Activated naive CD4-positive, alpha-beta T cell treated with anti-CD3 and anti-CD28 coated beads, Interleukin-2, amount 10 ng/mL, durations not matched to agents 7 days and 5 days (primary cell): ENCODE data around the gene PRR30.
"Not testable (repeated sequence)": the region's sequence is repeated elsewhere in the genome, so short reads cannot be mapped to it uniquely, and the experiment has no call there.

Source experiments
- CTCF ChIA-PET: fragments of 350-600 bp; sonication (Branson Sonifier 250); formaldehyde crosslinking; loops from one replicate; lab custom pipeline; 2021; ENCODE audit warnings: antibody characterized with exemption; lab: Charles Lee
- DNase-seq: peaks from one replicate; pipeline ENCODE4 v3.0.0-alpha.2; 2020
- H3K27ac Mint-ChIP-seq: one replicate; pipeline ENCODE4 v1.8.0; 2021; ENCODE audit warnings: mild to moderate bottlenecking, moderate library complexity, mixed read lengths
- H3K27me3 Mint-ChIP-seq: one replicate; pipeline ENCODE4 v1.8.0; 2021; ENCODE audit warnings: mild to moderate bottlenecking, mixed read lengths
- H3K36me3 Mint-ChIP-seq: one replicate; pipeline ENCODE4 v1.8.0; 2021; ENCODE audit warnings: mixed read lengths
- H3K4me1 Mint-ChIP-seq: one replicate; pipeline ENCODE4 v1.8.0; 2021; ENCODE audit warnings: mixed read lengths
- H3K4me3 Mint-ChIP-seq: one replicate; pipeline ENCODE4 v1.8.0; 2021; ENCODE audit warnings: mild to moderate bottlenecking, moderate library complexity, mixed read lengths
- H3K9me3 Mint-ChIP-seq: one replicate; pipeline ENCODE4 v1.8.0; 2021; ENCODE audit warnings: mixed read lengths

PRR30 gene

DNA sequence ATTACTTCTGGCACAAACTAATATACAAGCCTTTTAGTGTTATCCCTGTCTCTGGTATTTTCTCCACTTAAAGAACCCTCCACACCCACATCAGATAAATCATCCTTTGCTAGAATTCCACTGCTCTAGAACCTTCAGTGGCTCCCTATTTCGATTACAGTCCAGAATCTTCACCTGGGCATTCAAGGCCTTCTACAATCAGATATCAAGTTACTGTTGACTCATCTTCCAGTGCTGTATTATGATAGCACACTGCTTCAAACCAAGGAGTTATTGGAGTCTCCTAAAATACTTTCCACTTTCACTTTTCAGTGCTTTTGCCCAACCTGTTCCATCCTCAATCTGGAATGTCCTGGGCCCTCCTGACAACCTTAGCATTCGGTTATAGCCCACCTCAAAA, 23.7 kb downstream of the PRR30 start:
- DNase-seq, result no peak
- peaks cover 54% of the 10 kb centered on the region for H3K27me3 Mint-ChIP-seq
- CTCF ChIA-PET, result interaction anchor here (0.8 to 1.9 kb wide), 2 partner anchors 12 to 15 kb away, joined by 3 to 6 read pairs; no protein-coding TSS in a partner anchor
- peaks cover 13% of the 10 kb centered on the region for H3K4me1 Mint-ChIP-seq
- H3K9me3 Mint-ChIP-seq, result no peaks in the 10 kb centered on the region
- no peak overlapping the region for H3K27ac Mint-ChIP-seq
- no peaks in the 10 kb centered on the region for H3K36me3 Mint-ChIP-seq
- no peak overlapping the region for H3K4me3 Mint-ChIP-seq

DNA sequence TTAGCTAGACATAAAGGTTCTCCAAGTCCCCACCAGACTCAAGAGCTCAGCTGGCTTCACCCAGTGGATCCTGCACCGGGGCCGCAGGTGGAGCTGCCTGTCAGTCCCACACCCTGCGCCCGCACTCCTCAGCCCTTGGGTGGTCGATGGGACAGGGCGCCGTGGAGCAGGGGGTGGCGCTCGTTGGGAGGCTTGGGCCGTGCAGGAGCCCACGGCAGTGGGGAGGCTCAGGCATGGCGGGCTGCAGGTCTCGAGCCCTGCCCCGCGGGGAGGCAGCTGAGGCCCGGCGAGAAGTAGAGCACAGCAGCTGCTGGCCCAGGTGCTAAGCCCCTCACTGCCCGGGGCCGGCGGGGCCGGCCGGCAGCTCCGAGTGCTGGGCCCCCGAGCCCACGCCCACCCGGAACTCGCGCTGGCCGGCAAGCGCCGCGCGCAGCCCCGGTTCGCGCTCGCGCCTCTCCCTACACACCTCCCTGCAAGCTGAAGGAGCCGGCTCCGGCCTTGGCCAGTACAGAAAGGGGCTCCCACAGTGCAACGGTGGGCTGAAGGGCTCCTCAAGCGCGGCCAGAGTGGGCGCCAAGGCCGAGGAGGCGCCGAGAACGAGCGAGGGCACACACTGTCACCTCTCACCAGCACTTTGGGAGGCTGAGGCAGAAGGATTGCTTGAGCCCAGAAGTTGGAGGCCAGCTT, 27.7 kb downstream of the PRR30 start:
- H3K9me3 Mint-ChIP-seq, H3K36me3 Mint-ChIP-seq, H3K4me3 Mint-ChIP-seq, H3K27ac Mint-ChIP-seq, H3K4me1 Mint-ChIP-seq, CTCF ChIA-PET, DNase-seq: not testable (repeated sequence)
- H3K27me3 Mint-ChIP-seq, result peaks cover 28% of the 10 kb centered on the region

DNA sequence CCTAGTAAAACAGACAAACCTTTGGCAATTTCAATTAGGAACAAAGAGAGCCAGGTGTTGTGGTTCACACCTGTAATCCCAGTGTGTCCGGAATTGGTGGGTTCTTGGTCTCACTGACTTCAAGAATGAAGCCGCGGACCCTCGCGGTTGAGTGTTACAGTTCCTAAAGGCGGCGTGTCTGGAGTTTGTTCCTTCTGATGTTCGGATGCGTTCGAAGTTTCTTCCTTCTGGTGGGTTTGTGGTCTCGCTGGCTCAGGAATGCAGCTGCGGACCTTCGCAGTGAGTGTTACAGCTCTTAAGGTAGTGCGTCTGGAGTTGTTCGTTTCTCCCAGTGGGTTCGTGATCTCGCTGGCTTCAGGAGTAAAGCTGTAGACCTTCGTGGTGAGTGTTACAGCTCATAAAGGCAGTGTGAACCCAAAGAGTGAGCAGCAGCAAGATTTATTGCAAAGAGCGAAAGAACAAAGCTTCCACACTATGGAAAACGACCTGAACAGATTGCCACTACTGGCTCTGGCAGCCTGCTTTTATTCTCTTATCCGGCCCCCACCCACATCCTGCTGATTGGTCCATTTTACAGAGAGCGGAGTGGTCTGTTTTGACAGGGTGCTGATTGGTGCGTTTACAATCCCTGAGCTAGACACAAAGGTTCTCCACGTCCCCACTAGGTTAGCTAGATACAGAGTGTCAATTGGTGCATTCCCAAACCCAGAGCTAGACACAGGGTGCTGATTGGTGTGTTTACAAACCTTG, 28.4 kb downstream of the PRR30 start:
- H3K27me3 Mint-ChIP-seq, result peaks cover 28% of the 10 kb centered on the region
- DNase-seq, H3K36me3 Mint-ChIP-seq, CTCF ChIA-PET, H3K9me3 Mint-ChIP-seq, H3K4me1 Mint-ChIP-seq, H3K27ac Mint-ChIP-seq, H3K4me3 Mint-ChIP-seq: not testable (repeated sequence)

DNA sequence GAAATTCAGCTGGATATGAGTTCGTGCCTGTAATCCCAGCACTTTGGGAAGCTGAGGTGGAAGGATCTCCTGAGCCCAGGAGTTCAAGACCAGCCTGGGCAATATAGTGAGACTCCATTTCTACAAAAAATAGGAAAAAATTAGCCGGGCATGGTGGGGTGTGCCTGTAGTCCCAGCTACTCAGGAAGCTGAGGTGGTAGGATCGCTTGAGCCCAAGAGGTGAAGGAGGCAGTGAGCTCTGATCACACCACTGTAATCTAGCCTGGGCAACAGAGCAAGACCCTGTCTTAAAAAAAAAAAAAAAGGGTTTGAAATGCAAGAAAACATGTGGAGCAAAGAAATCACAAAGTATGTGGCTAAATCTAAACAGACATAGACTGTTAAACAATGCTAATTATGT, 30.1 kb downstream of the PRR30 start:
- H3K36me3 Mint-ChIP-seq, result no peaks in the 10 kb centered on the region
- peaks cover 28% of the 10 kb centered on the region for H3K27me3 Mint-ChIP-seq
- H3K4me3 Mint-ChIP-seq, result no peak overlapping the region
- no peaks in the 10 kb centered on the region for H3K9me3 Mint-ChIP-seq
- no peak overlapping the region for H3K27ac Mint-ChIP-seq
- CTCF ChIA-PET, result no interaction called here
- no peak for DNase-seq
- H3K4me1 Mint-ChIP-seq, result no peaks in the 10 kb centered on the region

DNA sequence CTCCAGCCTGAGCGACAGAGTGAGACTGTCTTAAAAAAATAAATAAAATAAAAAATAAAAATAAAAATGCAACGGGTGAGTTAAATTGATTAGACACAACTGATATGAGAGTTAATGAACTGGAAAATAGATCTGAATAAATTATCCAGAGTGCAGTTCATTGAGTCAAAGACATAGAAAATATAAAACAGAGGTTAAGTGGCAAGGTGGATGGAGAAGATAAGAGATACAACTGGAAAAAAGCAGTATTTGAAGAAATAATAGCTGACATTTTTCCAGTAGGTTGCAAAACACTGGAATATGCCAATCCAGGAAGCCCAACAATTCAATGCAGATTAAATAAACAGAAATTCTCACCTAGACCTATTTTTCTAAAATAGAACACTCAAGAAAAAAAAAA, 31.0 kb downstream of the PRR30 start:
- Mint-ChIP-seq H3K27me3 (peaks cover 25% of the 10 kb centered on the region), H3K27ac (no peak overlapping the region), H3K36me3 (no peaks in the 10 kb centered on the region), H3K9me3 (no peaks in the 10 kb centered on the region), H3K4me3 (no peak overlapping the region), H3K4me1 (no peaks in the 10 kb centered on the region)
- CTCF ChIA-PET, result no interaction called here
- DNase-seq, result no peak

DNA sequence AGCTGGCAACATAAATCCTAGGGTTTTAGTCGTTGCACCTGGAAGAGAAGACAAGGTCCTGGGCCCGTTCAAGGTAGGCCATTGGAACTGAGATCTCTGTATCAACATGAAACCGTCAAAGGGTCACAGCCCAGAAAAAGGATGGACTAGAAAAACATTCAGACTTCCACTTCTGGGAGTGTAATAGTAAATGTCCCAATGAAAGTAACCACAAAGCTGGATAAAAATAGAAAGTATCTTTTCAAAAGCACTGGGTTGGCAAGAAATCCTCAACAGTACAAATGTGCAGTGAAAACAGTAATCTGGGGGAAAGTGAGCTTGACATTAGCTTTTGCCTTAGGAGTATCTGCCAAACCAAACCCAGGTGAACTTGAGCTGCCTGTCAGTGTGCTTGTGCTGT, 33.2 kb downstream of the PRR30 start:
- Mint-ChIP-seq H3K9me3 (no peaks in the 10 kb centered on the region), H3K27me3 (peaks cover 19% of the 10 kb centered on the region), H3K4me1 (no peaks in the 10 kb centered on the region), H3K36me3 (no peaks in the 10 kb centered on the region), H3K27ac (no peak overlapping the region), H3K4me3 (no peak overlapping the region)
- CTCF ChIA-PET, result interaction anchor here (1.7 kb wide), 1 partner anchor 9 kb away, joined by 3 read pairs; no protein-coding TSS in a partner anchor
- no peak for DNase-seq

DNA sequence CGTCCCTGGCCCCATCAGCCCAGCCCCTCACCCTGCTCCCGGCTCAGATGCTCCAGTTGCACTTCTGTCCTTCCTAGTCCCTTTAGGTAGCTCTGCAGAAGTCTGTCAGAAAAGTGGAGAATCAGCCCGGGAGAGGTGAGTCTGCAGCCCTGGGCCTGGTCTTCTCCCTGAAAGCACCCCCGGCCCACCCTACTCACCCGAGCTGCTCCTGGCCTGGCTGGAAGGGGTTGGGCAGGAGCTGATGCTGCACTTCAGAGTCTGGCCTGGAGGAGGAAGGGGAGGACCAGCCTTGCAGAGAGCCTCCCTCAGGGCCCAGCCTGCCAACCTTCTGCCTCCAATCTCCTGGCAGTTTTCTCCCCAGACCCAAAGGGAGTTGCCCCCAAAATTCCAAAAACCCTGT, 36.9 kb downstream of the PRR30 start:
- Mint-ChIP-seq H3K9me3 (no peaks in the 10 kb centered on the region), H3K27me3 (peaks cover 10% of the 10 kb centered on the region), H3K36me3 (no peaks in the 10 kb centered on the region), H3K4me3 (no peak overlapping the region), H3K27ac (no peak overlapping the region), H3K4me1 (no peaks in the 10 kb centered on the region)
- DNase-seq, result no peak
- CTCF ChIA-PET, result interaction anchor here (1.3 to 4.6 kb wide), 2 partner anchors 140 to 177 kb away, joined by 3 to 28 read pairs; partner anchors contain the start of gene TRIM54

DNA sequence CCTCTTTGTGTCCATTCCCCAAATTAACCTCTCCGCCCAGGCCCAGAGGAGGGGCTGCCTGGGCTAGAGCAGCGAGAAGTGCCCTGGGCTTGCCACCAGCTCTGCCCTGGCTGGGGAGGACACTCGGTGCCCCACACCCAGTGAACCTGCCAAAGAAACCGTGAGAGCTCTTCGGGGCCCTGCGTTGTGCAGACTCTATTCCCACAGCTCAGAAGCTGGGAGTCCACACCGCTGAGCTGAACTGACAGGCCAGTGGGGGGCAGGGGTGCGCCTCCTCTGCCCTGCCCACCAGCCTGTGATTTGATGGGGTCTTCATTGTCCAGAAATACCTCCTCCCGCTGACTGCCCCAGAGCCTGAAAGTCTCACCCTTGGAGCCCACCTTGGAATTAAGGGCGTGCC, 39.2 kb downstream of the PRR30 start:
- Mint-ChIP-seq H3K27ac (no peak overlapping the region), H3K36me3 (no peaks in the 10 kb centered on the region), H3K4me1 (peaks cover 13% of the 10 kb centered on the region), H3K9me3 (no peaks in the 10 kb centered on the region), H3K4me3 (no peak overlapping the region), H3K27me3 (peaks cover 5% of the 10 kb centered on the region)
- CTCF ChIA-PET, result interaction anchor here (0.9 to 4.6 kb wide), 7 partner anchors 15 to 203 kb away, joined by 3 to 28 read pairs (median 6); partner anchors contain the start of genes ABHD1 and TRIM54
- no peak for DNase-seq

DNA sequence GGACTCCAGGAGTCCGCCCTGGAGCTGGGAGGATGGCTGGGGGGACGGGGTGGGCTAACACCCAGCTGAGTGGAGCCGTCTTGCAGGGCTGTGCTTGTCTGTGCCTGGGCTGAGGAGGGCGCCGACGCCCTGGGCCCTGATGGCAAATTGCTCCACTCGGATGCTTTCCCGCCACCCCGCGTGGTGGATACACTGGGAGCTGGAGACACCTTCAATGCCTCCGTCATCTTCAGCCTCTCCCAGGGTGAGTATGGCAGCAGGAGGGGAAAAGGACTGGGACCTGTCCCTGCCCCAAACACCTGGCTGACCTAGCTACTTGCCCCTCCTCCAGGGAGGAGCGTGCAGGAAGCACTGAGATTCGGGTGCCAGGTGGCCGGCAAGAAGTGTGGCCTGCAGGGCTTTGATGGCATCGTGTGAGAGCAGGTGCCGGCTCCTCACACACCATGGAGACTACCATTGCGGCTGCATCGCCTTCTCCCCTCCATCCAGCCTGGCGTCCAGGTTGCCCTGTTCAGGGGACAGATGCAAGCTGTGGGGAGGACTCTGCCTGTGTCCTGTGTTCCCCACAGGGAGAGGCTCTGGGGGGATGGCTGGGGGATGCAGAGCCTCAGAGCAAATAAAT, 39.8 kb downstream of the PRR30 start:
- no peak overlapping the region for H3K27ac Mint-ChIP-seq
- peaks cover 5% of the 10 kb centered on the region for H3K27me3 Mint-ChIP-seq
- H3K4me3 Mint-ChIP-seq, result no peak overlapping the region
- no peaks in the 10 kb centered on the region for H3K9me3 Mint-ChIP-seq
- DNase-seq, result no peak
- H3K36me3 Mint-ChIP-seq, result no peaks in the 10 kb centered on the region
- CTCF ChIA-PET, result interaction anchor here (0.8 to 4.6 kb wide), 10 partner anchors 15 to 204 kb away, joined by 3 to 28 read pairs (median 5); partner anchors contain the start of genes ABHD1, AGBL5, PREB and TRIM54
- peaks cover 13% of the 10 kb centered on the region for H3K4me1 Mint-ChIP-seq

DNA sequence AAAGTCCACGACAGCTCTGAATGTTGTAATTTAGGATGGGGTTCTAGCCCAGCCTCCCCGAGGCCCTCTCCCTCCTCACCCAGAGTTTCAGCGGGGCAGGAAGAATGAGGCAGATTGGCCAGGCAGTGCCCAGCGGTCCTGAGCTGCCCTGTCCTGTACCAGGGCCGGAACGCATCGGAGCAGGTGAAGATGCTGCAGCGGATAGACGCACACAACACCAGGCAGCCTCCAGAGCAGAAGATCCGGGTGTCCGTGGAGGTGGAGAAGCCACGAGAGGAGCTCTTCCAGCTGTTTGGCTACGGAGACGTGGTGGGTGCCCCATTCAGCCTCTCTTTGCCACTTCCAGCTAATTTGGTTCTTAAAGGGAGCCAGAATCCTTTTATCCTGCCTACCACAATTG, 41.9 kb downstream of the PRR30 start:
- DNase-seq, result no peak
- Mint-ChIP-seq H3K4me3 (no peak overlapping the region), H3K36me3 (no peaks in the 10 kb centered on the region), H3K27ac (no peak overlapping the region), H3K27me3 (no peaks in the 10 kb centered on the region), H3K9me3 (no peaks in the 10 kb centered on the region), H3K4me1 (peaks cover 13% of the 10 kb centered on the region)
- CTCF ChIA-PET, result interaction anchor here (0.8 to 3.0 kb wide), 11 partner anchors 9 to 251 kb away, joined by 3 to 13 read pairs (median 3); partner anchors contain the start of genes KHK and PREB

DNA sequence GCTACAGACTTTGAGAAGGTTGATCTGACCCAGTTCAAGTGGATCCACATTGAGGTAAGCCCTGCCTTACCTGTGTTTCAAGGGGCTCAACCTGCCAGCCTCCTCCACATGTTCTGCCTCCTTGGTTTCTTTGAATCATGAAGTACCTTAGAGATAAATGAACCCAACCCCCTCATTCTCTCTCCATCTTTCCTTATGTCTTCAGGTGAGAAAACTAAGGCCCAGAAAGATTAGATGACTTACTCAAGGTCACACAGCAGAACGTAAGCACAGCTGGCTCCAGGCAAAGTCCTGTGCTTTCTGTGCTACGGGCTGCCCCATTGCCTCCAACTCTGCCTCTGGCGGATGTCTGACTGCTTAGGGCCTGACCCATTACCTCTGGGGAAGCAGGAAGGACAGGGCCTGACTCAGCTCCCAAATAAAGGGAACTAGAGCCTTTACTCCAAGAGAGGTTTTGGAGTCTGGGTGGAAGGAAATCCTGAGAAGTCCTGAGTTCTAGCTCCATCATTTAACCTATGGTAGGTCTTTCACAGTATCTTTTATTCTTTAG, 42.4 kb downstream of the PRR30 start:
- DNase-seq, result no peak
- no peak overlapping the region for H3K4me3 Mint-ChIP-seq
- no peaks in the 10 kb centered on the region for H3K36me3 Mint-ChIP-seq
- CTCF ChIA-PET, result interaction anchor here (0.8 to 3.0 kb wide), 9 partner anchors 9 to 206 kb away, joined by 3 to 13 read pairs (median 3); partner anchors contain the start of genes KHK and PREB
- no peak overlapping the region for H3K27ac Mint-ChIP-seq
- H3K27me3 Mint-ChIP-seq, result no peaks in the 10 kb centered on the region
- H3K4me1 Mint-ChIP-seq, result peaks cover 13% of the 10 kb centered on the region
- no peaks in the 10 kb centered on the region for H3K9me3 Mint-ChIP-seq

DNA sequence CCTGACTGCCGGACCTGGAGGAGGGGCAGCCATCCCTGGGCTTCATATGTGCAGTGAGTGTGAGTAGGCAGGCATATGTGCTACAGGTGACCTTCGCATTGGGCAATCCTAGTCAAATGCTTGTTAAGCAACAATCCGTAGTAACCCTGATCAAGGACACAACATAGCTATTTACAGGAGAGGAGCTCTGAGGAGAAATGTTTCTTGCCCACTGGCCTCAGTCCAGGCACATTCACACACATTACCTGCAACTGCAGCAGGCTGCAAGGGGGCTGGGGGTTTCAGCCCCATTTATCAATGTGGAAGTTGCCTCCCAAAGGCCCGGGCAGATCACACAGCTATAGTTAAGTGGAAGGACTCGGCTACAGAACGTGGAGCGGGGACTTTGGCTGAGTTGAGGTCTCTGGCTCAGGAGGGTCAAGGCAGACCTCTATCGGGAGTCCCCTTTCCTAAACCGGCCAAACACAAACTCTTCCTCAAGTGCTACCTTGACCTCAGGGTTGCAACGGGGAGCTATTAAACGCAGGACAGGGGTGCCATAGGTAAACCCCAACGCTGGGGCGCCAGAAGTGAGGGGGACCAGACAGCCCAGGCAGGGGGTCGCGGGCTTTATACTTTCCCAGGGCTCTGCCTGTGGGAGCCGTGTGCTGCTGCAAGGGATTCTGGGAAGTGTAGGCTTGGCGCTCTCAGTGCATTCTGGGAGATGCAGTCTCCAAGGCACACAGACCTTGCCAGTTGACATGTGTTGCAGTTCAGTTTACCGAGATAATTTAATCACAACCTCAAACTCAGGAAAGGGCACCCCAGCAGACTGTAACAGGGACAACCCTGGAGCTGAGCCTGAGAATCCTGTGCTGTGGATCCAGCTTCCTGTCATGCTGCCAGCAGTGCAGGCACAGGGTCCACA, 43.2 kb downstream of the PRR30 start:
- DNase-seq, result peak; percentile 67
- peaks cover 15% of the 10 kb centered on the region for H3K4me1 Mint-ChIP-seq
- H3K4me3 Mint-ChIP-seq, result no peak overlapping the region
- H3K36me3 Mint-ChIP-seq, result no peaks in the 10 kb centered on the region
- no peaks in the 10 kb centered on the region for H3K27me3 Mint-ChIP-seq
- CTCF ChIA-PET, result interaction anchor here (0.9 to 3.0 kb wide), 4 partner anchors 9 to 207 kb away, joined by 3 to 13 read pairs (median 7); partner anchors contain the start of gene KHK
- H3K9me3 Mint-ChIP-seq, result no peaks in the 10 kb centered on the region
- no peak overlapping the region for H3K27ac Mint-ChIP-seq

DNA sequence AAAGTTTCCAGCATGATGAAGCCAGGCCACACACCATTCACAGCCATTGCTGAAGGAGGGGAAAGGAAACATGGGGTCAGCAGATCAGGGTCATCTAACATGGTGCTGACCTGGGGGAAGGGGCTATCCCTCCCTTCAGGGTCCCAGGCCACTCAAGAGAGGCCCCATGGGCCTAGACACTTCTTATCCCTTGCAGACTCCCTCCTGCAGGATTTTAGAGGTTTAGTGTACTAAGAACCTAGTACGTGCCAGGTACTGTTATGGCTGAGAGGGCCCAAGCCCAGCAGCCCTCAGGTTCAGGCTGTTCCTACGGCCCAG, 43.8 kb downstream of the PRR30 start:
- CTCF ChIA-PET, result interaction anchor here (0.9 to 3.0 kb wide), 3 partner anchors 97 to 208 kb away, joined by 3 to 13 read pairs (median 8); no protein-coding TSS in a partner anchor
- Mint-ChIP-seq H3K27me3 (no peaks in the 10 kb centered on the region), H3K4me3 (no peak overlapping the region), H3K9me3 (no peaks in the 10 kb centered on the region), H3K4me1 (peaks cover 15% of the 10 kb centered on the region), H3K27ac (no peak overlapping the region), H3K36me3 (no peaks in the 10 kb centered on the region)
- DNase-seq, result no peak
